Activated naive CD8-positive, alpha-beta T cell treated with anti-CD3 and anti-CD28 coated beads, Interleukin-2, amount 50 U/mL, for 24 hours (primary cell): ENCODE results near the gene ACBD5.
"Not testable (repeated sequence)": the region's sequence is repeated elsewhere in the genome, so short reads cannot be mapped to it uniquely, and the experiment has no call there.

Experiments
- ATAC-seq: fragments of 150-1000 bp; cut with Tn5 transposase; one replicate; pipeline ENCODE4 v1.10.0; 2021
- DNase-seq: peaks from one replicate; pipeline ENCODE4 v3.0.0; 2021
- H3K27ac Mint-ChIP-seq: one replicate; pipeline ENCODE4 v1.8.0; 2021; ENCODE audit warnings: mild to moderate bottlenecking, mixed read lengths
- H3K27me3 Mint-ChIP-seq: one replicate; pipeline ENCODE4 v1.8.0; 2021; ENCODE audit warnings: mixed read lengths
- H3K36me3 Mint-ChIP-seq: one replicate; pipeline ENCODE4 v1.8.0; 2021; ENCODE audit warnings: low read depth, mixed read lengths
- H3K4me1 Mint-ChIP-seq: one replicate; pipeline ENCODE4 v1.8.0; 2021; ENCODE audit warnings: mixed read lengths
- H3K4me3 Mint-ChIP-seq: one replicate; pipeline ENCODE4 v1.8.0; 2021; ENCODE audit warnings: mild to moderate bottlenecking, moderate library complexity, mixed read lengths
- H3K9me3 Mint-ChIP-seq: one replicate; pipeline ENCODE4 v1.8.0; 2021; ENCODE audit warnings: mixed read lengths

The ACBD5 gene

GRCh38 chr10:27247006-27247405 lies 6.4 kb upstream of the ACBD5 start:
- H3K9me3 Mint-ChIP-seq, result no peaks in the 10 kb centered on the region
- H3K27ac Mint-ChIP-seq, result no peak overlapping the region
- no peaks in the 10 kb centered on the region for H3K27me3 Mint-ChIP-seq
- DNase-seq (no peak), ATAC-seq (no peak)
- peaks cover 11% of the 10 kb centered on the region for H3K36me3 Mint-ChIP-seq
- no peak overlapping the region for H3K4me3 Mint-ChIP-seq
- peaks cover 22% of the 10 kb centered on the region for H3K4me1 Mint-ChIP-seq

GRCh38 chr10:27245836-27246235 lies 5.2 kb upstream of the ACBD5 start:
- ATAC-seq (no peak), DNase-seq (no peak)
- Mint-ChIP-seq H3K4me3 (no peak overlapping the region), H3K36me3 (peaks cover 11% of the 10 kb centered on the region), H3K27me3 (no peaks in the 10 kb centered on the region), H3K27ac (no peak overlapping the region), H3K4me1 (peaks cover 28% of the 10 kb centered on the region), H3K9me3 (no peaks in the 10 kb centered on the region)

- no peak overlapping the region for H3K4me3 Mint-ChIP-seq
- DNase-seq (no peak), ATAC-seq (no peak)
- H3K4me1 Mint-ChIP-seq, result peaks cover 28% of the 10 kb centered on the region
- no peaks in the 10 kb centered on the region for H3K9me3 Mint-ChIP-seq
- no peaks in the 10 kb centered on the region for H3K27me3 Mint-ChIP-seq
- H3K36me3 Mint-ChIP-seq, result peaks cover 11% of the 10 kb centered on the region
- no peak overlapping the region for H3K27ac Mint-ChIP-seq
Observed at GRCh38 chr10:27244976-27245375, 4.4 kb upstream of the ACBD5 start.

GRCh38 chr10:27242951-27243551 lies 2.5 kb upstream of the ACBD5 start:
- ATAC-seq (peak; percentile 50), DNase-seq (peak; percentile 65)
- Mint-ChIP-seq H3K9me3 (no peaks in the 10 kb centered on the region), H3K4me1 (peaks cover 32% of the 10 kb centered on the region), H3K27ac (peak overlapping the region; percentile 97), H3K4me3 (peak overlapping the region; percentile 93), H3K27me3 (no peaks in the 10 kb centered on the region), H3K36me3 (peaks cover 11% of the 10 kb centered on the region)

GRCh38 chr10:27242473-27242950 lies 1.9 kb upstream of the ACBD5 start:
- Mint-ChIP-seq H3K4me1 (peaks cover 32% of the 10 kb centered on the region), H3K27ac (peak overlapping the region; percentile 97), H3K27me3 (no peaks in the 10 kb centered on the region), H3K9me3 (no peaks in the 10 kb centered on the region), H3K36me3 (peaks cover 11% of the 10 kb centered on the region), H3K4me3 (peak overlapping the region; percentile 93)
- no peak for ATAC-seq
- no peak for DNase-seq

- DNase-seq (peak; percentile 88), ATAC-seq (peak; percentile 79)
- Mint-ChIP-seq H3K9me3 (no peaks in the 10 kb centered on the region), H3K4me3 (peak overlapping the region; percentile 93), H3K36me3 (peaks cover 11% of the 10 kb centered on the region), H3K27me3 (no peaks in the 10 kb centered on the region), H3K27ac (peak overlapping the region; percentile 97), H3K4me1 (peaks cover 34% of the 10 kb centered on the region)
Observed at GRCh38 chr10:27241652-27242472, 1.3 kb upstream of the ACBD5 start.

- peak overlapping the region; percentile 93 for H3K4me3 Mint-ChIP-seq
- DNase-seq (peak; percentile 31), ATAC-seq (no peak)
- peaks cover 34% of the 10 kb centered on the region for H3K4me1 Mint-ChIP-seq
- no peaks in the 10 kb centered on the region for H3K27me3 Mint-ChIP-seq
- H3K27ac Mint-ChIP-seq, result peak overlapping the region; percentile 97
- no peaks in the 10 kb centered on the region for H3K9me3 Mint-ChIP-seq
- peaks cover 11% of the 10 kb centered on the region for H3K36me3 Mint-ChIP-seq
Observed at GRCh38 chr10:27241010-27241651, 534 bp upstream of the ACBD5 start.

GRCh38 chr10:27237531-27237930 lies 3.1 kb downstream of the ACBD5 start:
- peaks cover 14% of the 10 kb centered on the region for H3K4me1 Mint-ChIP-seq
- H3K27ac Mint-ChIP-seq, H3K27me3 Mint-ChIP-seq, DNase-seq, H3K4me3 Mint-ChIP-seq, H3K9me3 Mint-ChIP-seq, H3K36me3 Mint-ChIP-seq, ATAC-seq: not testable (repeated sequence)

GRCh38 chr10:27236589-27237128 lies 3.9 kb downstream of the ACBD5 start:
- not testable (repeated sequence) for H3K27me3 Mint-ChIP-seq, ATAC-seq, H3K36me3 Mint-ChIP-seq, H3K4me3 Mint-ChIP-seq, DNase-seq, H3K9me3 Mint-ChIP-seq, H3K27ac Mint-ChIP-seq
- peaks cover 12% of the 10 kb centered on the region for H3K4me1 Mint-ChIP-seq

GRCh38 chr10:27235706-27236105 lies 4.9 kb downstream of the ACBD5 start:
- ATAC-seq, result no peak
- DNase-seq, result no peak
- H3K4me1 Mint-ChIP-seq, result peaks cover 6% of the 10 kb centered on the region
- H3K27me3 Mint-ChIP-seq, result no peaks in the 10 kb centered on the region
- H3K27ac Mint-ChIP-seq, result no peak overlapping the region
- peaks cover 3% of the 10 kb centered on the region for H3K36me3 Mint-ChIP-seq
- H3K9me3 Mint-ChIP-seq, result no peaks in the 10 kb centered on the region
- no peak overlapping the region for H3K4me3 Mint-ChIP-seq

- no peaks in the 10 kb centered on the region for H3K9me3 Mint-ChIP-seq
- H3K27ac Mint-ChIP-seq, result no peak overlapping the region
- H3K4me3 Mint-ChIP-seq, result no peak overlapping the region
- H3K4me1 Mint-ChIP-seq, result peaks cover 11% of the 10 kb centered on the region
- no peak for DNase-seq
- no peaks in the 10 kb centered on the region for H3K27me3 Mint-ChIP-seq
- no peak for ATAC-seq
- H3K36me3 Mint-ChIP-seq, result peaks cover 7% of the 10 kb centered on the region
Observed at GRCh38 chr10:27230022-27230421, 10.6 kb downstream of the ACBD5 start.

GRCh38 chr10:27225642-27226257 lies 14.8 kb downstream of the ACBD5 start:
- DNase-seq, result no peak
- no peaks in the 10 kb centered on the region for H3K9me3 Mint-ChIP-seq
- H3K27me3 Mint-ChIP-seq, result no peaks in the 10 kb centered on the region
- H3K36me3 Mint-ChIP-seq, result peaks cover 18% of the 10 kb centered on the region
- H3K4me3 Mint-ChIP-seq, result no peak overlapping the region
- H3K4me1 Mint-ChIP-seq, result peaks cover 18% of the 10 kb centered on the region
- H3K27ac Mint-ChIP-seq, result peak overlapping the region; percentile 48
- ATAC-seq, result no peak

GRCh38 chr10:27225011-27225590 lies 15.5 kb downstream of the ACBD5 start:
- H3K27ac Mint-ChIP-seq, result no peak overlapping the region
- peak; percentile 46 for ATAC-seq

GRCh38 chr10:27223964-27224363 lies 16.6 kb downstream of the ACBD5 start:
- no peaks in the 10 kb centered on the region for H3K9me3 Mint-ChIP-seq
- H3K4me1 Mint-ChIP-seq, result peaks cover 18% of the 10 kb centered on the region
- DNase-seq (peak; percentile 41), ATAC-seq (peak; percentile 54)
- no peaks in the 10 kb centered on the region for H3K27me3 Mint-ChIP-seq
- no peak overlapping the region for H3K27ac Mint-ChIP-seq
- peaks cover 20% of the 10 kb centered on the region for H3K36me3 Mint-ChIP-seq
- no peak overlapping the region for H3K4me3 Mint-ChIP-seq

More at GRCh38 chr10:27225011-27225590, 15.5 kb downstream of the ACBD5 start:
- no peaks in the 10 kb centered on the region for H3K9me3 Mint-ChIP-seq
- H3K4me1 Mint-ChIP-seq, result peaks cover 18% of the 10 kb centered on the region
- no peaks in the 10 kb centered on the region for H3K27me3 Mint-ChIP-seq
- no peak overlapping the region for H3K4me3 Mint-ChIP-seq
- no peak for DNase-seq
- H3K36me3 Mint-ChIP-seq, result peaks cover 14% of the 10 kb centered on the region
